ENCODE results near the gene ALS2. TPM values are rescaled to one million over a fixed set of nuclear protein-coding genes. Genes with fewer than 3 reads are reported as not detected.
"Not testable (repeated sequence)": the region's sequence is repeated elsewhere in the genome, so short reads cannot be mapped to it uniquely, and the experiment has no call there.

Gene ALS2
- total and polyA plus RNA-seq, 3 donors from 2014 or later, result 14.0 to 19.2 (median 17.0) TPM

GRCh38 chr2:201773990-201774389, 6.7 kb downstream of the ALS2 start:
- no peak for DNase-seq
- Histone ChIP-seq H3K4me3 (no peak overlapping the region), H3K4me1 (no peaks in the 10 kb centered on the region), H3K27me3 (no peaks in the 10 kb centered on the region), H3K27ac (no peak overlapping the region), H3K36me3 (ENCODE audit: low read depth, missing control alignments) (no peaks in the 10 kb centered on the region), H3K9me3 (no peaks in the 10 kb centered on the region)
- intact Hi-C loops (cut with DNase I; ENCODE audit: low total_unique reads), result no loop called here
- TF ChIP-seq POLR2A (IDR thresholded peaks at IDR 0.05) (no peak), CTCF (IDR thresholded peaks at IDR 0.05) (no peak)
- 82 to 87% methylated on average over 1 of the region's 1 CpG for WGBS, 2 donors

GRCh38 chr2:201769666-201770373, 10.9 kb downstream of the ALS2 start:
- 79 to 80% methylated on average over 4 of the region's 4 CpGs for WGBS, 2 donors

GRCh38 chr2:201768918-201769317, 11.8 kb downstream of the ALS2 start:
- WGBS, 2 donors, result 71 to 73% methylated on average over 1 of the region's 1 CpG
- no peaks in the 10 kb centered on the region for H3K9me3 ChIP-seq
- no peak overlapping the region for H3K27ac ChIP-seq
- TF ChIP-seq CTCF (IDR thresholded peaks at IDR 0.05) (no peak), POLR2A (IDR thresholded peaks at IDR 0.05) (no peak)
- no peak for DNase-seq
- no peaks in the 10 kb centered on the region for H3K36me3 ChIP-seq (ENCODE audit: low read depth, missing control alignments)
- intact Hi-C loops (cut with DNase I; ENCODE audit: low total_unique reads), result no loop called here
- no peak overlapping the region for H3K4me3 ChIP-seq
- H3K27me3 ChIP-seq, result no peaks in the 10 kb centered on the region
- H3K4me1 ChIP-seq, result no peaks in the 10 kb centered on the region

More at GRCh38 chr2:201769666-201770373, 10.9 kb downstream of the ALS2 start:
- Histone ChIP-seq H3K4me1 (no peaks in the 10 kb centered on the region), H3K9me3 (no peaks in the 10 kb centered on the region), H3K27me3 (no peaks in the 10 kb centered on the region), H3K27ac (no peak overlapping the region), H3K36me3 (ENCODE audit: low read depth, missing control alignments) (no peaks in the 10 kb centered on the region), H3K4me3 (no peak overlapping the region)
- TF ChIP-seq CTCF (IDR thresholded peaks at IDR 0.05) (no peak), POLR2A (IDR thresholded peaks at IDR 0.05) (no peak)
- intact Hi-C loops (cut with DNase I; ENCODE audit: low total_unique reads), result no loop called here
- DNase-seq, result no peak

GRCh38 chr2:201765799-201766198, 14.9 kb downstream of the ALS2 start:
- TF ChIP-seq CTCF (IDR thresholded peaks at IDR 0.05), result no peak
- no peak for DNase-seq
- Histone ChIP-seq H3K9me3 (no peaks in the 10 kb centered on the region), H3K27ac (no peak overlapping the region), H3K4me1 (no peaks in the 10 kb centered on the region), H3K27me3 (no peaks in the 10 kb centered on the region), H3K4me3 (no peak overlapping the region), H3K36me3 (ENCODE audit: low read depth, missing control alignments) (no peaks in the 10 kb centered on the region)
- intact Hi-C loops (cut with DNase I; ENCODE audit: low total_unique reads), result no loop called here

- intact Hi-C loops (cut with DNase I; ENCODE audit: low total_unique reads), result not testable (repeated sequence)
- 86 to 91% methylated on average over 7 of the region's 7 CpGs for WGBS, 2 donors
Measured at GRCh38 chr2:201764469-201764868, 16.3 kb downstream of the ALS2 start.

More at GRCh38 chr2:201764469-201764868, 16.3 kb downstream of the ALS2 start:
- not testable (repeated sequence) for H3K36me3 ChIP-seq (ENCODE audit: low read depth, missing control alignments); H3K27ac ChIP-seq; H3K27me3 ChIP-seq; H3K4me1 ChIP-seq; H3K9me3 ChIP-seq; H3K4me3 ChIP-seq; DNase-seq

Data from testis (tissue), 3 donors.